Hepatocyte (in vitro differentiated cells): ENCODE results near the gene SH3PXD2A. TPM values are rescaled to one million over a fixed set of nuclear protein-coding genes. Genes with fewer than 3 reads are reported as not detected.

Source experiments
- DNase-seq: peaks from one replicate; pipeline ENCODE4 v3.0.0-alpha.2; 2016; ENCODE audit warnings: low spot score
- H2AFZ ChIP-seq: fragments of 200-600 bp; sonication (generic); 2 replicates; pipeline ENCODE4 v1.6.0; 2016; ENCODE audit warnings: antibody characterized with exemption, mild to moderate bottlenecking
- H3K27ac ChIP-seq: fragments of 200-600 bp; sonication (generic); 2 replicates; pipeline ENCODE4 v1.5.1; 2016; ENCODE audit warnings: mild to moderate bottlenecking
- H3K27me3 ChIP-seq: fragments of 200-600 bp; sonication (generic); 2 replicates; pipeline ENCODE4 v1.6.1; 2016
- H3K36me3 ChIP-seq: fragments of 200-600 bp; sonication (generic); replicated peaks from 2 replicates; pipeline ENCODE4 v1.5.1; 2016; ENCODE audit warnings: low read depth; ENCODE audit not compliant: insufficient read depth
- H3K4me1 ChIP-seq: fragments of 200-600 bp; sonication (generic); 2 replicates; pipeline ENCODE4 v1.5.1; 2016; ENCODE audit warnings: mild to moderate bottlenecking, moderate library complexity; ENCODE audit not compliant: insufficient read depth
- H3K4me2 ChIP-seq: fragments of 200-600 bp; sonication (generic); 2 replicates; pipeline ENCODE4 v1.6.0; 2016
- H3K4me3 ChIP-seq: fragments of 200-600 bp; sonication (generic); 2 replicates; pipeline ENCODE4 v1.5.1; 2016; ENCODE audit warnings: mild to moderate bottlenecking
- H3K79me2 ChIP-seq: fragments of 200-600 bp; sonication (generic); 2 replicates; pipeline ENCODE4 v1.6.0; 2017; ENCODE audit warnings: mild to moderate bottlenecking
- H3K9me2 ChIP-seq: fragments of 200-600 bp; sonication (generic); replicated peaks from 2 replicates; pipeline ENCODE4 v1.6.0; 2017; ENCODE audit warnings: mild to moderate bottlenecking; ENCODE audit not compliant: insufficient read depth
- H3K9me3 ChIP-seq: fragments of 200-600 bp; sonication (generic); 2 replicates; pipeline ENCODE4 v1.5.1; 2016; ENCODE audit warnings: low read depth, mild to moderate bottlenecking
- H4K20me1 ChIP-seq: fragments of 200-600 bp; sonication (generic); 2 replicates; pipeline ENCODE4 v1.6.0; 2016; ENCODE audit warnings: mild to moderate bottlenecking; ENCODE audit not compliant: insufficient read depth, poor library complexity, severe bottlenecking
- CTCF ChIP-seq: fragments of 200-600 bp; sonication (generic); IDR thresholded peaks from 2 replicates; pipeline ENCODE4 v1.5.1; 2016; ENCODE audit warnings: antibody characterized with exemption, mild to moderate bottlenecking; ENCODE audit not compliant: poor library complexity
- EZH2 ChIP-seq: fragments of 200-600 bp; sonication (generic); IDR thresholded peaks from 2 replicates; pipeline ENCODE4 v1.6.1; 2016; ENCODE audit warnings: antibody characterized with exemption, mild to moderate bottlenecking, borderline replicate concordance
- EZH2phosphoT487 ChIP-seq: fragments of 200-600 bp; sonication (generic); IDR thresholded peaks from one replicate; pipeline ENCODE4 v1.6.1; 2018; ENCODE audit warnings: antibody characterized with exemption, mild to moderate bottlenecking, low read depth, moderate library complexity; ENCODE audit not compliant: unreplicated experiment, severe bottlenecking
- WGBS: methylation state at CpG from one replicate; pipeline ENCODE4 v1.1.6; 2016; ENCODE audit warnings: low lambda C conversion rate; ENCODE audit errors: missing lambda C conversion rate; 5-methylcytosine and 5-hydroxymethylcytosine counted together
- polyA plus RNA-seq: library from polyadenylated mRNA; unstranded; fragments of >200 nt; fragmentation: Nextera tagmentation; extraction: Ambion mirVana; gene quantifications from 2 replicates; pipeline ENCODE4 v1.2.1, GENCODE V29; 2016
- total RNA-seq: library from RNA; depleted of rRNA; stranded (reverse); fragments of >200 nt; gene quantifications from 2 replicates; pipeline ENCODE4 v1.2.3, GENCODE V29; 2014

The SH3PXD2A gene
- total and polyA plus RNA-seq, 2 experiments from 2014 or later = 8.4 to 13.6 TPM

GRCh38 chr10:103553743-103554487, 301.5 kb downstream of the SH3PXD2A start:
- no peak overlapping the region for H3K27ac ChIP-seq
- TF ChIP-seq EZH2phosphoT487 = no peak
- no peak for TF ChIP-seq CTCF
- TF ChIP-seq EZH2 = no peak
- no peak overlapping the region for H3K4me2 ChIP-seq
- no peaks in the 10 kb centered on the region for H3K36me3 ChIP-seq
- DNase-seq = no peak
- H3K79me2 ChIP-seq = no peaks in the 10 kb centered on the region
- WGBS = 94% methylated on average over 8 of the region's 8 CpGs
- H3K4me1 ChIP-seq = peaks cover 13% of the 10 kb centered on the region
- no peaks in the 10 kb centered on the region for H4K20me1 ChIP-seq
- no peak overlapping the region for H3K4me3 ChIP-seq
- no peaks in the 10 kb centered on the region for H3K9me3 ChIP-seq
- H3K9me2 ChIP-seq = no peaks in the 10 kb centered on the region
- H2AFZ ChIP-seq = no peak overlapping the region
- no peaks in the 10 kb centered on the region for H3K27me3 ChIP-seq

- TF ChIP-seq EZH2 = no peak
- TF ChIP-seq CTCF = no peak
- no peak for TF ChIP-seq EZH2phosphoT487
- Histone ChIP-seq H3K4me1 (peaks cover 21% of the 10 kb centered on the region), H3K79me2 (no peaks in the 10 kb centered on the region), H4K20me1 (no peaks in the 10 kb centered on the region), H3K4me2 (no peak overlapping the region), H3K9me3 (no peaks in the 10 kb centered on the region), H3K4me3 (no peak overlapping the region), H3K36me3 (no peaks in the 10 kb centered on the region), H3K27me3 (no peaks in the 10 kb centered on the region), H3K27ac (no peak overlapping the region), H2AFZ (no peak overlapping the region), H3K9me2 (no peaks in the 10 kb centered on the region)
- no peak for DNase-seq
- 91% methylated on average over 20 of the region's 20 CpGs for WGBS
Measured at GRCh38 chr10:103552856-103553742, 302.3 kb downstream of the SH3PXD2A start.

GRCh38 chr10:103551619-103552602, 303.5 kb downstream of the SH3PXD2A start:
- no peaks in the 10 kb centered on the region for H3K9me2 ChIP-seq
- no peaks in the 10 kb centered on the region for H3K9me3 ChIP-seq
- DNase-seq = no peak
- H3K36me3 ChIP-seq = no peaks in the 10 kb centered on the region
- no peak overlapping the region for H2AFZ ChIP-seq
- H3K4me2 ChIP-seq = no peak overlapping the region
- no peaks in the 10 kb centered on the region for H4K20me1 ChIP-seq
- WGBS = 68% methylated on average over 10 of the region's 10 CpGs
- no peak overlapping the region for H3K27ac ChIP-seq
- no peaks in the 10 kb centered on the region for H3K79me2 ChIP-seq
- H3K4me3 ChIP-seq = no peak overlapping the region
- H3K4me1 ChIP-seq = peaks cover 22% of the 10 kb centered on the region
- no peaks in the 10 kb centered on the region for H3K27me3 ChIP-seq
- no peak for TF ChIP-seq CTCF
- no peak for TF ChIP-seq EZH2phosphoT487
- TF ChIP-seq EZH2 = no peak
